Mesenteric fat pad (tissue), 1 donor: ENCODE measurements around the gene NQO1. TPM values are rescaled to one million over a fixed set of nuclear protein-coding genes. Genes with fewer than 3 reads are reported as not detected.
"Not testable (repeated sequence)": the region's sequence is repeated elsewhere in the genome, so short reads cannot be mapped to it uniquely, and the experiment has no call there.

ENCODE experiments used
- DNase-seq: peaks from one replicate; pipeline ENCODE4 v3.0.0-alpha.2; 2020; ENCODE audit warnings: low spot score
- total RNA-seq: library from RNA; stranded (reverse); fragmentation: NEBNext Ultra II Directional; extraction: Animal tissue kit (Norgen Biotek cat#: 25700); gene quantifications from one replicate; pipeline ENCODE4 v1.2.1, GENCODE V29; 2021
- donor health status: DM: yes; HTN: yes; CAD: no.

The NQO1 gene
- total RNA-seq, 1 donor from 2014 or later, result 270 TPM

DNA sequence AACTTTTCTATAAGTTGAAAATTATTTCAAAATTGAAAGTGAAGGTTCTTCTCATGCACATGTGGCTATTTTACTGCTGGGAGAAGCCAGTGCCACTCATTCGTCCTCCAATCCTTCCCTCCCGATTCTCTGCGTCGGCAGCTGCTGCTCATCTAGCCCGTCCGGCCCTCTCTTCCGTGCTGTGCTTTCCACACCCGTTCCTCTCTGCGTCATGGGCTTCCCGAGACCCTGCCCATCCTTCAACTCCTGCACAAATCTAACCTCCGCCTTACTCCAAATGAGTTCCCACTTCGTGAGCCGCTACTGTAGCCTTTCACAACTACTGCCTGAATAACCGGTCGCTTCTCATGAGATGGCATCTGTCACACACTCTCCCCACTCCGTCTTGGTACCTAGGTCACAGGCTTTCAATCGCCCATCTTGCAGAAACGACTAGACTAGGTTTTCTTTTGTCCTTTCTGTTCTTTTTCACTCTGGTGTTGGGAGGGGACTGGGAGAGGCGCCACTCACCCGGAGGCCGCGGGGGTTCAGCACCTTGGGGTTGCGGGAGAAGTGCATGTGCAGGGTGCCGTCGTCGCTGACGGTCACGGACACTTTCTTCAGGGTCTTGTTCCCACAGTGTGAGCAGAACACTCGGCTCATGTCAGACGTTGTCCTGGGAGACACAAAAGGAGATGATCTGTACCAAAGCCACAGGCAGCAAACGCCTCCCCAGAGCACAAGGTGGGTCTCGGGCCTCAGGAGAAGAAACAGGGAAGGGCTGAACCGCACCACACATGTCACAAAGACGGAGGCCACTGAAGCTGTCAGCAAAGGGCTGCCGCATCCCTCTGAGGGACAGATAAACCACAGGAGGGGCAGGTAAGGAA, 18.2 kb upstream of the NQO1 start:
- no peak for DNase-seq

DNA sequence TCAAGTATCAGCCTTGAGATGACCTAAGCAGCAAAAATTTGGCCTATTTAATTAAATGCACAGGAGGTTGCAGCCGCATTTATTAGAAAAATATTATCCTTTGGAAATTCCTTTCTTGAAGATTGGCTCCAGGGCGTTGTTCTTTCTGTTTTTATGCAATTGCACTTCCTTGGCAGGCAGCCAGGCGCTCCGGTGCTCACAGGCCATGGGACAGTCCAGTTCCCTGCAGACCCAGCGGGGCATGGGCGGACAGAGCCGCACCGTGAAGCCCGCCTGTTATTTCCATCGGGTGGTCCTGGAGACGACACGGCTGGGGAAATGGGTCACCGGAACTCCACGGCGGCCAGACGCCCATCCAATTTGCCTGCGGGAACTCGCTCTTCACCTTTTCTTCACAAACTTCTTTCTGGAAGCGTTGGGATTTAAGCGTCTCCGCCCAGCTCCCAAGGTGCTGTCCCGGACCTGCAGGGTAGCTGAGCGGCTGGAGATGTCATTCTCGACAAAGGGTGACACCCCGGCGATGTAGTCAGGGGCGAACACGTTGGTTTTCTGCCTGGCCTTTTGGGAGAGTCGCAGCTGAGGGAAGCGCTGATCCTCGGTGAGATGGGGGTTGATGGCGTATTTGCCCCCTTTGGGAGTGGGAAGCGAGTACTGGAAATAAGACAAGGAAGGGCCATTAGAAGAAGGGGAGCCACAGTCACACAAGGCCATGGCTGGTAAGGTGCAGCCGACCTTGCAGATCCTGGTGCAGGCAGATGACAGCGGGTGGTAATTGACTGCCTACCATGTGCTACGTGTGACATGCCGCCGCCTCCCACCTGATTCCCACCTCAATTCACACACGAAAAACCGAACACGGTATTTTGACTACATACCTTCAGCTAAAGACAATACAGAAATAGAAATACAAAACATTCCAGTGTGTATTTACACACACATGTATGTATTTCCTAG, 15.9 kb upstream of the NQO1 start:
- peak; percentile 92 for DNase-seq

DNA sequence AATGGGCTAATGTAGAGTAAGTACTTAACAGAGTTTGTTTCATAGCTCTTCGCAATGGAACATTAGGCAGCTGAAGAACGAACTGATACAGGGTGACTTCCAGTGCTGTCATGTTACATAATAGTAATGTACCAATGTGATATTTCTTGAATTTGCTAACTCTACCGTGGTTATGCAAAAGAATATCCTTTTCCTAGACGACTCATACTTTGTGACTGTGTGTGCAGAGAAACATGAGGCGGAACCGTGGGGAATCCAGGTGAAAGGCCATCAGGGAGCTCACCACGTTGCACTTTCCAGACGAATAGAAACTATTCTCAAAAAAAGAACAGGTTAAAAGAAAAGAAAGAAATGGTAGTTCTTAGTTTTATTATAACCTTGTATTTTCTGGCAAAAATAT, 15.2 kb upstream of the NQO1 start:
- DNase-seq, result no peak

DNA sequence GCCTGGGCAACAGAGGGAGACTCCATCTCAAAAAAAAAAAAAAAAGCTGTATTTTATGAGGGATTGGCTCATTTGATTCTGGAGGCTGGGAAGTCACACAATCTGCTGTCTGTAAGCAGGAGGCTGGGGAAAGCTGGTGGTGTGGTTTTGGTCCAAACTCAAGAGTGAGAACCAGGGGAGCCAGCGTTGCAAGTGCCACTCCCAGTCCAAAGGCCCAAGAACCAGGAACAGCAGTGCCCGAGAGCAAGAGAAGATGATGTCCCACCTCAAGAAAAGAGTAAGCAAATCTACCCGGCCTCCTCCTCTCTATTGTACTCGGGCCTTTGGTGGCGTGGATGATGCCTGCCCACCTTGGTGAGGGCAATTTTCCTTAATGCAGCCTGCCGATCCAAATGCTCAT, 5.7 kb upstream of the NQO1 start:
- DNase-seq, result no peak

DNA sequence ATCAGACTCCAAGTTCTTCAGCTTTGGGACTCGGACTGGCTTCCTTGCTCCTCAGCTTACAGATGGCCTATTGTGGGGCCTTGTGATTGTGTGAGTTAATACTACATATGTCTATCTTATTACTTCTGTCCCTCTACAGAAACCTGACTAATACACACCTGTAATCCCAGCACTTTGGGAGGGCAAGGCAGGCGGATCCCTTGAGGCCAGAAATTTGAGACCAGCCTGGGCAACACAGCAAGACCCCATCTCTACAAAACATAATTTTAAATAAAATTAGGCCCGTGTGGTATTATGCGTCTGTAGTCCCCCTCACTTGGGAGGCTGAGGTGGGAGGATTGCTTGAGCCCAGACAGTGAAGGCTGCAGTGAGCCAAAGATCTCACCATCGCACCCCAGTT, 4.9 kb upstream of the NQO1 start:
- not testable (repeated sequence) for DNase-seq

DNA sequence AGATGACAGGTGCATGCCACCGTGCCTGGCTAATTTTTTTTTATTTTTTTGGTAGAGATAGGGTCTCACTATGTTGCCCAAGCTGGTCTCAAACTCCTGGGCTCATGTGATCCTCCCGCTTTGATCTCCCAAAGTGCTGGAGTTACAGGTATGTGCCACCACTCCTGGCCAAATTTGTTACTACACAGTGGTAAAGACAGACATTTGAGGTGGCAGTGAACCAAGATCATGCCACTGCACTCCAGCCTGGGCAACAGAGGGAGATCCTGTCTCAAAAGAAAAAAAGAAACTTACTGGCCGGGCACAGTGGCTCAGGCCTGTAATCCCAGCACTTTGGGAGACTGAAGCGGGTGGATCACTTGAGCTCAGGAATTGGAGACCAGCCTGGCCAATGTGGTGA, 2.7 kb upstream of the NQO1 start:
- DNase-seq, result not testable (repeated sequence)

DNA sequence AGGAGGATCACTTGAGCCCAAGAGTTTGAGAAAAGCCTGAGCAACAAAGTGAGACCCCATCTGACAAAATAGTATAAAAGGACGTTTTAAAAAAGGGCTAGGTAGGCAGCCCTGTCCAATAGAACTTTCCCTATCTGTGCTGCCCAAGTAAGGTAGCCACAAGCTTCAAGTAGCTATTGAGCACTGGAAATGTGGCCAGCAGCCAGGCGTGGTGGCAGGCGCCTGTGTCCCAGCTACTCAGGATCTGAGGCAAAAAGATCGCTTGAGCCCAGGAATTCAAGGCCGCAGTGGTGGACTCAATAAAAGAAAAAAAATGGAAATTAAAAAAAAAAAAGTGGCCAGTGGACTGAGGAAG, 1.5 kb upstream of the NQO1 start:
- no peak for DNase-seq

DNA sequence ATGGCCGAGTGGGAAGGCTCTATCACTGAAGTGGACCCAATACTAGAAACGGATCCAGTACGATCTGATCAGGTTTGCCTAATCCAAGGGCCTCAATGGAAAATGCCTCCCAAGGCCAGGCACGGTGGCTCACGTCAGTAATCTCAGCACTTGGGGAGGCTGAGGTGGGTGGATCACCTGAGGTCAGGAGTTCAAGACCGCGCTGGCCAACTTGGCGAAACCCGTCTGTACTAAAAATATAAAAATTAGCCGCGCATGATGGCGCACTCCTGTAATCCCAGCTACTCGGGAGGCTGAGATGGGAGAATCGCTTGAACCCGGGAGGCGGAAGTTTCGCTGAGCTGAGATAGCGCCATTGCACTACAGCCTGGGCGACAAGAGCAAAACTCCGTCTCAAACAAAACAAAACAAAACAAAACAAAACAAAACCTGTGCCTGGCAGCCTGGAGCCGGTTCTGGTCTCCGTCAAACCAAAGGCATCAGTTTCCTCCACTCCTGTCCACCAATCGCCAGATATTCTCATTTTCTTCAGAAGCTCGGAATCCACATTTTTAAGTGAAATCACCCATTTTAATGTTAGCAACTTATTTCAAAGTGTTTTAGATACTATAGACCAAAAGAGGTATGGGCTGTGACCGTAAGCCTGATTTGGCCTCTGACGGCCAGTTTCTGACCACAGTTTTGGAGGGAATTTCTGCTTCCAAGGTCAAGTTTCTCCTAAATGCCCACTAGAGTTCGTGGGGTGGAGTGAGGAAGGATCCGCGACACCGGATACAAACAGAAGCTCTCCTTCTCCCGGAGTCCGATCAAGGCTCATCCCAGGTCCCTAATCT, 664 bp downstream of the NQO1 start:
- no peak for DNase-seq

DNA sequence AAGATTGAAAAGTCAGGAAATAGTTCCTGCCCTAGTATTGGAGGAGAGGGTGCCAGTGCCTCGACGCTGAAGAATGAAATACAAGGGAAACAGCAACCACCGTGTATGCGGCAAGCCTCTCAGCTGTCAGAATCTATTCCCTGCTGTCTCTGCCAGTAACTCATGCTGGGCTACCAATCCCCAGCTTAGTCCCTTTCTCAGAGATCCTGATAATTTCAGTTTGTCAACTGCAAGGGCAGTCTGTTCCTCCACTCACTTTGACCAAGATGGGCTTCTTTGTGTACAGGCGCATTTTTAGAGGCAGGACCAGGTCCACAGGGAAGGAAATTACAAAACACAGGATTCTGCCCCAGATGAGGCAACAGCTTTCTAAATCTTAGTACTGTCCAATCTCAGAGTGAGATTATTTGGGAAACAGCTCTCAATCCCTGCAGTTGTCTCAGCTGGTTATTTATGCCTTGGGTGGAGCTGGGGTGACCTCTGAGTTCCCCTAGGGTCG, 1.3 kb downstream of the NQO1 start:
- no peak for DNase-seq

DNA sequence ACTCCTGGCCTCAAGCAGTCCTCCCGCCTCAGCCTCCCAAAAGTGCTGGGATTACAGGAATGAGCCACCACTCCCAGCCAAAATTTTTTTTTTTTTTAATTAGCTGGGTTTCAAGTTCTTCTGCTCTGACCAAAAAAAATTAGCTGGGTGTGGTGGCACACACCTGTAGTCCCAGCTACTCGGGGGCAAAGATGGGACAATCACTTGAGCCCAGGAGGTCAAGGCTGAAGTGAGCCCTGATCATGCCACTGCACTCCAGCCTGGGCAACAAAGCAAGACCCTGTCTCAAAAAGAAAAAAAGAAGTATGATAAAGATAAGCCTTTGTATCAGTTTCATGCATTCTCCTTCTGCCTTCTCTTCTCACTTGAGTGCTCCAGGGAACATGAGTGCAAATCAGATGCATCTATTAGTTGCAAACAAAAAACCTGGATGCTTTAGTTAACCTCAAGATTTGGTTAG, 1.9 kb downstream of the NQO1 start:
- peak; percentile 33 for DNase-seq

DNA sequence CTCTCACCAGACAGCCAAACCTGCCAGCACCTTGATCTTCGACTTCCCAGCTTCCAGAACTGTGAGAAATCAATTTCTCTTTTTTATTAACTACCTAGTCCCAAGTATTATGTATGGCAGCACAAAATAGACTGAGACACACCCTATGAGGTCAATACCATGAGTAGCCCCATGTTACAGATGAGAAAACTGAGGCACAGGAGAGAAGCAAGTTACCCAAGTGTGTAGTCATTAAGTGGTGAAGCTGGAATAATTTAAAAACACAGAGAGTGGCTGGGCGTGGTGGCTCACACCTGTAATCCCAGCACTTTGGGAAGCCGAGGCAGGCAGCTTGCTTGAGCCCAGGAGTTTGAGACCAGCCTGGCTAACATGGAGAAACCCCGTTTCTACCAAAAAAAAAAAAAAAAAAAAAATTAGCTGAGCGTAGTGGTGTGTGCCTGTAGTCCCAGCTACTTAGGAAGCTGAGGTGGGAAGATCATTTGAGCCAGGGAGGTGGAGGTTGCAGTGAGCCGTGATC, 4.9 kb downstream of the NQO1 start:
- DNase-seq, result peak; percentile 24

DNA sequence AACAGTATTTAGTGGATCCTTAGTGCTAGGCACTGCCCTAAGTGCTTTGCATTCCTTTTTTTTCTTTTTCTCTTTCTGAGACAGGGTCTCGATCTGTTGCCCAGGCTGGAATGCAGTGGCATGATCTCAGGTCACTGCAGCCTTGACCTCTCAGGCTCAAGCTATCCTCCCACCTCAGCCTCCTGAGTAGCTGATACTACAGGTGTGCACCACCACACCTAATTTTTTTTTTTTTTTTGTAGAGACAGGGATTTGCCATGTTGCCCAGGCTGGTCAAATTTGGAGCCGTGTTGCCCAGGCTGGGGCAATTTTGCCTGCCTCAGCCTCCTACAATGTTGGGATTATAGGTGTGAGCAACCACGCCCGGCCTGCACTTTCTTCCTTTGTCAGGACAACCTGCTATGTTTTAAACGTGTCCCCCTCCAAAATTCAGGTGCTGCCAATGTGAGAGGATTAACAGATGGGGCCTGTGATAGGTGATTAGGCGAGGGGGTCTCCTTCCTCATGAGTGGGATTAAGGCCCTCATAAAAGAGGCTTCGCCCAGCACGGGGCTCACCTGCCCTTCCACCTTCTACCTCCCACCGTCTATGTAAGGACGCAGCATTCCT, 5.4 kb downstream of the NQO1 start:
- peak; percentile 45 for DNase-seq

DNA sequence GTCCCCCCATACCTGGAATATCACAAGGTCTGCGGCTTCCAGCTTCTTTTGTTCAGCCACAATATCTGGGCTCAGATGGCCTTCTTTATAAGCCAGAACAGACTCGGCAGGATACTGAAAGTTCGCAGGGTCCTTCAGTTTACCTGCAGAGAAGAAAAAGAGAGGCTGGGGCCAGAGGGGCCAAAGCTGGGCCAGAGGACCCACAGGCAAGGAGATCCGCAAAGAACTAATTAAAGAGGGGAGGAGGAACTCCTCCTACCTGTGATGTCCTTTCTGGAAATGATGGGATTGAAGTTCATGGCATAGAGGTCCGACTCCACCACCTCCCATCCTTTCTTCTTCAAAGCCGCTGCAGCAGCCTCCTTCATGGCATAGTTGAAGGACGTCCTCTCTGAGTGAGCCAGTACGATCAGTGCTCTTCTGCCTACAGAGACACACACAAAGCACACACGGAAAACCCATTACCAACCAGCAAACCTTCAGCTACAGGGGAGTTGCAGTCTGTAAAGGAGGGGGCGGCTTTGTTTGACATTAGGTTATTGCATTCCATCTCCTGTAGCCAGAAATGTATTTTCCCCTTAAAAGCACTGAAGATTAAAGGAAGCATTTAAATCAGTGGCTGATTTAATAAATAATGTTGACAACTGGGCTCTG, 8.1 kb downstream of the NQO1 start:
- DNase-seq, result peak; percentile 43

DNA sequence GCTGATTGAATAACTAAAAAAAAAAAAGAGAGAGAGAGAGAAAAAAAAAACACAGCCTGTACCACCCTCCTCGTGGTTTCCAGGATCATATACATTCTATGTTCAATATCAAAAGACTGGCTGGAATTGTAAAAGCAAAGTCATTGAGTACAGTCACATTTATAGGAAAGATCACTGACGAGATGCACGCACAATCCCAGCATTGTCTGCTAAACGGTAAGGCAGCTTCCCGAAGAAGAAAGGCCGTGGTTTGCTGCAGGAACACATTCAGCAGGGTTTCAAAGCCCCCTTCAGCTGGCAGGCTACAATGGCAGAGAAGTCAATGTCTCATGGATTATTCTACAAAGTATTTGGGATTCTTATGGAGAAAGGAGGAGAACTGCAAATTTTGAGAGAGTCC, 9.3 kb downstream of the NQO1 start:
- DNase-seq, result peak; percentile 11

DNA sequence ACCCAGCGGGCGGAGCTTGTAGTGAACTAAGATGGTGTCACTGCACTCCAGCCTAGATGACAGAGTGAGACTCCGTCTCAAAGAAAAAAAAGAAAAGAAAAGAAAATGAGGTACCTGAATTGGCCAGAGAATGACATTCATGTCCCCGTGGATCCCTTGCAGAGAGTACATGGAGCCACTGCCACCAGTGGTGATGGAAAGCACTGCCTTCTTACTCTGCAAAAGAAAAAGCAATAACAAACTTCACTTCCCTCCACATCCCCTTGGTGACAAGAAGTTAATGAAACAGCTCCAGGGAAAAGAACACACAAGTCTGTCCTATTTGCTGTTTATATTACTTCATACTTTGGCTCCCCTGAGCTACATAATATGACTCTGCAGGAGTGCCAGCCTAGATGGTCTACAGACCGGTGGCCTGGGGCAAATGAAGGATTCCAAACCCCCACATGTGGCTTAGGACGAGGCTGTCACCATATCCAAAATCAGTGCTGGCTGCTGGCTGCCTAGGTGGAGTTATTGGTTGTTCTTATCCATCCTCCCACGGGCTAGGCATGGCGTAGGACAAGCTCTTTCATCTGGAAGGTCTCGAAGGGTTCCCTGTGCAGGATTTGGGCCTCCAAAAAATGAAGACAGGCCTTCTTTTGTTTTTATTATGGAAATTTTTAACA, 13.3 kb downstream of the NQO1 start:
- DNase-seq, result peak; percentile 24

DNA sequence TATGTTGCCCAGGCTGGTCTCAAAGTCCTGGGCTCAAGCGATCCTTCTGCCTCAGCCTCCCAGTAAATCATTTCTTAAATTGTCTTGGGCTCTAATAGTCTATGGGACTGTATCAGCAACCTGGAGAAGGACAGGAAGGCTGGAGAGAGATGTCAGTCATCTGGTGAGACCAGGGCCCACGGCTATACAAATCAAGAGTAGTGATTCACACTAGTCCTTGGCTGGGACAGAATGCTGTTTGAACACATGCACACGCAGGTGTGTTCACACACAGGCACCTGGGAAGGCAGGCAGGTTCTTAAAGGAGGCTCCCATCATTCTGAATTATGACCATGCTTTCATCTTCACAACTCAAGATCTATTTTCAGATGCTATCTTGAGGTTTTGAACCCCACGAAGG, 14.1 kb downstream of the NQO1 start:
- DNase-seq, result no peak

DNA sequence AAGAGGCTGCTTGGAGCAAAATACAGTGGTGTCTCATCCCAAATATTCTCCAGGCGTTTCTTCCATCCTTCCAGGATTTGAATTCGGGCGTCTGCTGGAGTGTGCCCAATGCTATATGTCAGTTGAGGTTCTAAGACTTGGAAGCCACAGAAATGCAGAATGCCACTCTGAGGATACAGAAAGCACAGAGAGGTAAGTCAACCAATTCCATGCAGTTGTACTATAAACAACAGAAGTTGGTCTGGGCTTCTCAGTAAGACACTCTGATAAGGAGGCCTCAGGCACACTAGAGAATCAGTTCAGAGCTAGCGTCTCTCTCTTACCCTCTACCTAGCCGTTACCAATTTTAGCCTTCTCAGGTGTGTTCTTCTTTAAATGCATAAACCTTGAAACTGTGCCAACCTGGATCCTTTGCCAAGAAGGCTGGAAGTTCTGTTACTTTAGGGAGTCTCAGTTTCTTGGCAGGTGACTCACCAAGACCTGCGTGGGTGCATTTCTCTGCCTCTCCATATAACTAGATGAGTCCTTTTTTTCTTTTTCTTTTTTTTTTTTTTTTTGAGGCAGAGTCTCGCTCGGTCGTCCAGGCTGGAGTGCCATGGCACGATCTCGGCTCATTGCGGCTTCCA, 15.1 kb downstream of the NQO1 start:
- no peak for DNase-seq

DNA sequence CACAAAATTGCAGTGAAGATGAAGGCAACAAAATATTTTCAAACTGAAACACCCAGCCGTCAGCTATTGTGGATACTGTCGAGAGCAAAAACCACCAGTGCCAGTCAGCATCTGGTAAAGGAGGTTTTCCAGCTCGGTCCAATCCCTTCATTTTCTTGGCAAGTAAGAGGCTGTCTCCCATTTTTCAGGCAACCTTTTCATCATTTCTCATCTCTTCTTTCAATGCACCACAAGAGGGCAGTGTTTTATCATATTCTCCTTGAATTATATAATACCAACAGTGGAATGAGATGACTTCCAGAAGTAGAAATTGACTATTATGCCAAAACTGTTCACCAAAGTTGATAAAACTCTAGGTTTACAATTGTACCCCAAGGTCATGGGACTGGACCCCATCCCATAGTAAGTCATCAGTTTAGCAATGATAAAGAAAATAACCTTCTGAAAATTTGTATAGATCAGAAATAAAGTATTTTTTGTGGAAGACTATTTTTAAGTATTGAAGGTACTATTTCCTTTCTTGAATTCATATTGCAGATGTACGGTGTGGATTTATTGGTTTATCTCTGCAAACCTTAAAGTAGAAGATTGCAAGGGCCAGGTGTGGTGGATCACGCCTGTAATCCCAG, 16.8 kb downstream of the NQO1 start:
- no peak for DNase-seq
